ENCODE data around the gene TMED9.

DNA sequence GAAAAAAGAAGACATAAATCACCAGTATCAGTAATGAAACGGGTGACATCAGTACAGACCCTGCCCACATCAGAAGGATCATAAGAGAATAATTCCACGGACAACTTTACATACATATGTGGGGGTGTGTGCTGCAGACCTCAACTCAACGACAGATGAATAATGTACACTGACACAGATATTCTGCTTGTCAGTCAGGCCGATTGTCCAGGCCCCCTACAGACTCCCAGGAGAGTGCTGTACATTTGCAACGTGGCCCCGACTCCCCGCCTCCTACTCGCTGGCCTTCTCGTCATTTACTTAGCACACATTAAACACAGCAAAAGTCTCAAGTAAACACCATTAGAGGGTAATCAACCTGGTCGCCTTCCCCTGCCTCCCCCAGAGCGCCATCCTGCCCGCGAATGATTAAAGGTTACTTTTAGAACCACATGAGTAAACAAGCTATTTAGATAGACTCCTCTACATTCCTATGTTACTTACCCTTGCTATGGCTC is 3.5 kb upstream of the TMED9 start:
- TF ChIP-seq, protein P1, sequence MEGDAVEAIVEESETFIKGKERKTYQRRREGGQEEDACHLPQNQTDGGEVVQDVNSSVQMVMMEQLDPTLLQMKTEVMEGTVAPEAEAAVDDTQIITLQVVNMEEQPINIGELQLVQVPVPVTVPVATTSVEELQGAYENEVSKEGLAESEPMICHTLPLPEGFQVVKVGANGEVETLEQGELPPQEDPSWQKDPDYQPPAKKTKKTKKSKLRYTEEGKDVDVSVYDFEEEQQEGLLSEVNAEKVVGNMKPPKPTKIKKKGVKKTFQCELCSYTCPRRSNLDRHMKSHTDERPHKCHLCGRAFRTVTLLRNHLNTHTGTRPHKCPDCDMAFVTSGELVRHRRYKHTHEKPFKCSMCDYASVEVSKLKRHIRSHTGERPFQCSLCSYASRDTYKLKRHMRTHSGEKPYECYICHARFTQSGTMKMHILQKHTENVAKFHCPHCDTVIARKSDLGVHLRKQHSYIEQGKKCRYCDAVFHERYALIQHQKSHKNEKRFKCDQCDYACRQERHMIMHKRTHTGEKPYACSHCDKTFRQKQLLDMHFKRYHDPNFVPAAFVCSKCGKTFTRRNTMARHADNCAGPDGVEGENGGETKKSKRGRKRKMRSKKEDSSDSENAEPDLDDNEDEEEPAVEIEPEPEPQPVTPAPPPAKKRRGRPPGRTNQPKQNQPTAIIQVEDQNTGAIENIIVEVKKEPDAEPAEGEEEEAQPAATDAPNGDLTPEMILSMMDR (IDR thresholded peaks at IDR 0.05), result no peak
- TF ChIP-seq POLR2A (IDR thresholded peaks at IDR 0.05), result no peak

All from adrenal gland (tissue), 5 donors.